Measurements from ENCODE around the gene SLC35B2. TPM values are rescaled to one million over a fixed set of nuclear protein-coding genes. Genes with fewer than 3 reads are reported as not detected.

Gene SLC35B2
- polyA plus RNA-seq, 1 experiment, result 145 TPM

DNA sequence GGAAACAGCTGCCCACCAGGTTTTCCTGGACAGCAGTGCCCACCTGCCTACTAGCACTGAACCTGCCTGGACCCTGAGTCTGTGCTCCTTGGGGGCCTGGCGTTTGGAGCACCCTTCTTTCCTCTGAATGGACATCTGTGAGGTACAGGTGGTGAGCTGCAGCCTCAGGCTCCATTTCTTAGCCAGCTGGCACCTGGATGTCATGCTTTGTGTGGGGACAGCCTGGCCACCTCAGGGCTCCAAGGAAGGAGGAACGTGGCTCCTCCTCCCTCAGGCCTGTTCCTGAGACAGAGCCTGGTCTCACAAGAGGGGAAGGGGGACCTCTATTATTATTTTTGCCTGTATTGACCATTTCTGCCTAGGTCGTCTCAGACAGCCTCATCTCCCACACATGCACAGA lies 21.0 kb upstream of the SLC35B2 start:
- Histone ChIP-seq H3K27me3 (ENCODE audit: control insufficient read depth, insufficient read depth, low read length) (peaks cover 9% of the 10 kb centered on the region), H3K4me3 (ENCODE audit: low read depth, low read length) (no peak overlapping the region), H3K36me3 (ENCODE audit: control insufficient read depth, insufficient read depth, low read length) (no peaks in the 10 kb centered on the region)
- CTCF ChIA-PET, result interaction anchor here (1.1 to 3.1 kb wide), 3 partner anchors 9 to 60 kb away, joined by 4 to 16 read pairs (median 6); no protein-coding TSS in a partner anchor
- POLR2A ChIA-PET, result no interaction called here
- DNase-seq (ENCODE audit: low read depth), result no peak
- TF ChIP-seq, protein P1, sequence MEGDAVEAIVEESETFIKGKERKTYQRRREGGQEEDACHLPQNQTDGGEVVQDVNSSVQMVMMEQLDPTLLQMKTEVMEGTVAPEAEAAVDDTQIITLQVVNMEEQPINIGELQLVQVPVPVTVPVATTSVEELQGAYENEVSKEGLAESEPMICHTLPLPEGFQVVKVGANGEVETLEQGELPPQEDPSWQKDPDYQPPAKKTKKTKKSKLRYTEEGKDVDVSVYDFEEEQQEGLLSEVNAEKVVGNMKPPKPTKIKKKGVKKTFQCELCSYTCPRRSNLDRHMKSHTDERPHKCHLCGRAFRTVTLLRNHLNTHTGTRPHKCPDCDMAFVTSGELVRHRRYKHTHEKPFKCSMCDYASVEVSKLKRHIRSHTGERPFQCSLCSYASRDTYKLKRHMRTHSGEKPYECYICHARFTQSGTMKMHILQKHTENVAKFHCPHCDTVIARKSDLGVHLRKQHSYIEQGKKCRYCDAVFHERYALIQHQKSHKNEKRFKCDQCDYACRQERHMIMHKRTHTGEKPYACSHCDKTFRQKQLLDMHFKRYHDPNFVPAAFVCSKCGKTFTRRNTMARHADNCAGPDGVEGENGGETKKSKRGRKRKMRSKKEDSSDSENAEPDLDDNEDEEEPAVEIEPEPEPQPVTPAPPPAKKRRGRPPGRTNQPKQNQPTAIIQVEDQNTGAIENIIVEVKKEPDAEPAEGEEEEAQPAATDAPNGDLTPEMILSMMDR (IDR thresholded peaks at IDR 0.05; ENCODE audit: insufficient read depth, low read depth, low read length), result no peak

GRCh38 chr6:44277763-44278162 lies 20.4 kb upstream of the SLC35B2 start:
- peaks cover 12% of the 10 kb centered on the region for H3K27me3 ChIP-seq (ENCODE audit: control insufficient read depth, insufficient read depth, low read length)
- H3K36me3 ChIP-seq (ENCODE audit: control insufficient read depth, insufficient read depth, low read length), result no peaks in the 10 kb centered on the region
- TF ChIP-seq, protein P1 (IDR thresholded peaks at IDR 0.05; ENCODE audit: insufficient read depth, low read depth, low read length), result no peak
- DNase-seq (ENCODE audit: low read depth), result no peak
- H3K4me3 ChIP-seq (ENCODE audit: low read depth, low read length), result no peak overlapping the region
- ChIA-PET CTCF (interaction anchor here (0.6 to 3.1 kb wide), 4 partner anchors 9 to 61 kb away, joined by 3 to 16 read pairs (median 5); no protein-coding TSS in a partner anchor), POLR2A (no interaction called here)

- POLR2A ChIA-PET, result no interaction called here
- H3K36me3 ChIP-seq (ENCODE audit: control insufficient read depth, insufficient read depth, low read length), result no peaks in the 10 kb centered on the region
- TF ChIP-seq, protein P1 (IDR thresholded peaks at IDR 0.05; ENCODE audit: insufficient read depth, low read depth, low read length), result no peak
- H3K4me3 ChIP-seq (ENCODE audit: low read depth, low read length), result no peak overlapping the region
- CTCF ChIA-PET, result interaction anchor here (0.6 to 3.1 kb wide), 2 partner anchors 8 to 22 kb away, joined by 3 to 16 read pairs; no protein-coding TSS in a partner anchor
- DNase-seq (ENCODE audit: low read depth), result no peak
- H3K27me3 ChIP-seq (ENCODE audit: control insufficient read depth, insufficient read depth, low read length), result peaks cover 15% of the 10 kb centered on the region
Measured at GRCh38 chr6:44276667-44277640, 19.6 kb upstream of the SLC35B2 start.

DNA sequence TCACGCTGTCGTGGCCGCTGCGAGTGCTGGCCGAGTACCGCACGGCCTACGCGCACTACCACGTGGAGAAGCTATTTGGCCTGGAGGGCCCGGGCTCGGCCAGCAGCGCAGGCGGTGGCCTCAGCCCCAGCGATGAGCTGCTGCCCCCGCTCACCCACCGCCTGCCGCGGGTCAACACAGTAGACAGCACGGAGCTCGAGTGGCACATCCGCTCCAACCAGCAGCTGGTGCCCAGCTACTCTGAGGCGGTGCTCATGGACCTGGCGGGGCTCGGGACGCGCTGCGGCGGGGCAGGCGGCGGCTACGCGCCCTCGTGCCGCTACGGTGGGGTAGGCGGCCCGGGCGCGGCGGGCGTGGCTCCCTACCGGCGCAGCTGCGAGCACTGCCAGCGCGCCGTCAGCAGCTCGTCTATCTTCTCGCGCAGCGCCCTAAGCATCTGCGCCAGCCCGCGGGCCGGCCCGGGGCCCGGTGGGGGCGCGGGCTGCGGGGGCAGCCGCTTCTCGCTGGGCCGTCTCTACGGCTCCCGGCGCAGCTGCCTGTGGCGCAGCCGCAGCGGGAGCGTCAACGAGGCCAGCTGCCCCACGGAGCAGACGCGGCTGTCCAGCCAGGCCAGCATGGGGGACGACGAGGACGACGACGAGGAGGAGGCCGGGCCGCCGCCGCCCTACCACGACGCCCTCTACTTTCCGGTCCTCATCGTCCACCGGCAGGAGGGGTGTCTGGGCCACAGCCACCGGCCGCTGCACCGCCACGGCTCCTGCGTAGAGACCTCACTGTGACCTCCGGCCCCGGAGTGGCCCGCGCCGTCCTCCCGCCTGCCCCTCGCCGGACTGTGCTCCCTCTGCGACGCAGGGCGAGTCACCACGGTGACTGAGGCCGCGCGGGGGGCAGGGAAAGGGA lies 18.7 kb upstream of the SLC35B2 start:
- peaks cover 25% of the 10 kb centered on the region for H3K27me3 ChIP-seq (ENCODE audit: control insufficient read depth, insufficient read depth, low read length)
- TF ChIP-seq, protein P1 (IDR thresholded peaks at IDR 0.05; ENCODE audit: insufficient read depth, low read depth, low read length), result no peak
- DNase-seq (ENCODE audit: low read depth), result no peak
- ChIA-PET CTCF (interaction anchor here (0.7 to 1.5 kb wide), 3 partner anchors 25 to 62 kb away, joined by 3 to 5 read pairs (median 3); partner anchors contain the start of gene AARS2), POLR2A (no interaction called here)
- H3K36me3 ChIP-seq (ENCODE audit: control insufficient read depth, insufficient read depth, low read length), result no peaks in the 10 kb centered on the region
- no peak overlapping the region for H3K4me3 ChIP-seq (ENCODE audit: low read depth, low read length)
